WERI-Rb-1 (cell line): ENCODE results near the gene TRIM41.

Experiments
- DNase-seq: peaks from one replicate; pipeline ENCODE4 v3.0.0-alpha.2; 2020
- H3K27ac ChIP-seq: fragments of 250-450 bp; sonication (Bioruptor Pico); 2 replicates; pipeline ENCODE4 v1.5.1; 2020; ENCODE audit warnings: mild to moderate bottlenecking, moderate library complexity
- H3K27me3 ChIP-seq: fragments of 250-450 bp; sonication (Bioruptor Pico); 2 replicates; pipeline ENCODE4 v1.5.1; 2021; ENCODE audit warnings: mild to moderate bottlenecking, low read depth, moderate library complexity; ENCODE audit not compliant: insufficient read depth, severe bottlenecking
- H3K36me3 ChIP-seq: fragments of 250-450 bp; sonication (Bioruptor Pico); 2 replicates; pipeline ENCODE4 v1.5.1; 2020; ENCODE audit warnings: mild to moderate bottlenecking, moderate library complexity
- H3K4me3 ChIP-seq: 2 replicates; pipeline ENCODE4 v1.5.1; 2011; ENCODE audit warnings: low read depth, mild to moderate bottlenecking, control low read depth, low read length
- H3K9me3 ChIP-seq: fragments of 250-450 bp; sonication (Bioruptor Pico); 2 replicates; pipeline ENCODE4 v1.5.1; 2021; ENCODE audit warnings: mild to moderate bottlenecking, moderate library complexity; ENCODE audit not compliant: severe bottlenecking
- CTCF ChIP-seq: IDR thresholded peaks from 2 replicates; pipeline ENCODE4 v1.5.1; 2011; ENCODE audit warnings: low read depth, mild to moderate bottlenecking, control low read depth, inconsistent platforms, low read length

Gene TRIM41

DNA sequence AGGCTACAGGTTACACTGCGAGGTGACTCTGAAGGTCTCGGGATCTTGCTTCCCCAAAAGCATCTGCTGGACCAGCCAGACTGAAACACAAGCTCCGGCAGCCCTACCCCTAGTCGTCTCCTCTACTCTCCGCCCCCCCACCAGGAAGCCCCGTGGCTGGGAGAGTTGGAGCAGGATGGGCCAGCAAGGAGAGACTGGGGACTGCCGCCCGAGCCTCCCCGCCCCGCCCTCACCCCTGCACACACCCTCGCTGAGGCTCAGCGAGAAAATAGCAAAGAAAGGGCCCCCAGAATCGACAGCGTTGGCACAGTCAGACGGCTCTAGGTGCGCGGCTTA is 19.3 kb upstream of the TRIM41 start:
- no peak for DNase-seq
- Histone ChIP-seq H3K4me3 (peak overlapping the region; percentile 44), H3K9me3 (no peaks in the 10 kb centered on the region), H3K27ac (no peak overlapping the region), H3K27me3 (peaks cover 15% of the 10 kb centered on the region), H3K36me3 (no peaks in the 10 kb centered on the region)
- TF ChIP-seq CTCF, result no peak

DNA sequence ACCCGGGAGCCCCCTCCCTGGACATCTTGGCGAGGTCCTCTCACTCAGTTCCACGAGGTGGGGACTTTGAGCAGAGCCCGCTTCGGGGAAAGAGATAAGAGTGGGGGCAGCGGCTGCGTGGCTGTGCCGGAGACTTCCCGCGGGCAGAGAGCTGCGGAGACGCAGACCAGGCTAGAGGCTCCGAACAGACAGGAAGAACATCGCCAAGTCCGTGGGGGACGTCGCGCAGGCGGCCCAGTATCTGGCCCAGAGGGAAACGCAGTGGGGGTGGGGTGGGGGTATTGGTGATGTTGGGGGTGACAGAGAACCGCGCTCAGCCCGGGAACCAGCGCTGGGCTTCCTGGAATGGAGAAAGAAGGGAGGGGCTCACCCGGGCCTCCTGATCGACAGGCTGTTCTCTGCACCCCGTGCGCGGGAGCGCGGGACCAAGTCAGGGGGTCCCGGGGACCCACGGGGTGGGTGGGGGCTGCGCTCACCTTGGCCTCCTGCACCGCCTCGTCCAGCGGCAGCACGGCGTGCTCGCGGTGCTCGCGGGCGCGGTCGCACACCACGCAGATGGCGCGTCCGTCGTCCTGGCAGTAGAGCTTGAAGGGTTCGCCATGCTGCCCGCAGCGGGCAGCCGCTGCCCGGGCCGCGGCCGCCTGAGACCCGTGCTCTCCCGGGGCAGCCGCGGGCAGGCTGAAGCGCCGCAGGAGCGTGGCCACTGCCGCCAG is 18.8 kb upstream of the TRIM41 start:
- Histone ChIP-seq H3K27ac (no peak overlapping the region), H3K27me3 (peaks cover 15% of the 10 kb centered on the region)

GRCh38 chr5:181204826-181205760 is 18.0 kb upstream of the TRIM41 start, which contains the start of gene TRIM7:
Gene TRIM7 (minus strand): TSS chr5:181205196. CDS start chr5:181205110, 86 bp downstream.
- TF ChIP-seq CTCF, result no peak
- Histone ChIP-seq H3K36me3 (no peaks in the 10 kb centered on the region), H3K4me3 (peak within 1 kb of the TSS; percentile 44), H3K27ac (no peak within 1 kb of the TSS), H3K9me3 (no peaks in the 10 kb centered on the region), H3K27me3 (peaks cover 15% of the 10 kb centered on the region)
- no peak for DNase-seq

More for the DNA sequence above, 18.8 kb upstream of the TRIM41 start:
- DNase-seq, result no peak
- Histone ChIP-seq H3K36me3 (no peaks in the 10 kb centered on the region), H3K9me3 (no peaks in the 10 kb centered on the region), H3K4me3 (peak overlapping the region; percentile 44)
- no peak for TF ChIP-seq CTCF

GRCh38 chr5:181205761-181206649 is 17.1 kb upstream of the TRIM41 start:
- DNase-seq, result no peak
- Histone ChIP-seq H3K36me3 (no peaks in the 10 kb centered on the region), H3K4me3 (peak overlapping the region; percentile 44), H3K27ac (no peak overlapping the region), H3K9me3 (no peaks in the 10 kb centered on the region), H3K27me3 (peaks cover 15% of the 10 kb centered on the region)
- TF ChIP-seq CTCF, result no peak

- Histone ChIP-seq H3K4me3 (peak overlapping the region; percentile 69), H3K27ac (peak overlapping the region; percentile 19; the same call in 1 of the 2 replicates), H3K9me3 (no peaks in the 10 kb centered on the region), H3K36me3 (no peaks in the 10 kb centered on the region), H3K27me3 (peaks cover 15% of the 10 kb centered on the region)
- DNase-seq, result peak; percentile 62
- no peak for TF ChIP-seq CTCF
These were observed 15.7 kb upstream of the TRIM41 start for GRCh38 chr5:181207214-181207959.
